Measurements from ENCODE around the gene TRPM1. TPM values are rescaled to one million over a fixed set of nuclear protein-coding genes. Genes with fewer than 3 reads are reported as not detected.

TRPM1 gene
- total RNA-seq = not detected

DNA sequence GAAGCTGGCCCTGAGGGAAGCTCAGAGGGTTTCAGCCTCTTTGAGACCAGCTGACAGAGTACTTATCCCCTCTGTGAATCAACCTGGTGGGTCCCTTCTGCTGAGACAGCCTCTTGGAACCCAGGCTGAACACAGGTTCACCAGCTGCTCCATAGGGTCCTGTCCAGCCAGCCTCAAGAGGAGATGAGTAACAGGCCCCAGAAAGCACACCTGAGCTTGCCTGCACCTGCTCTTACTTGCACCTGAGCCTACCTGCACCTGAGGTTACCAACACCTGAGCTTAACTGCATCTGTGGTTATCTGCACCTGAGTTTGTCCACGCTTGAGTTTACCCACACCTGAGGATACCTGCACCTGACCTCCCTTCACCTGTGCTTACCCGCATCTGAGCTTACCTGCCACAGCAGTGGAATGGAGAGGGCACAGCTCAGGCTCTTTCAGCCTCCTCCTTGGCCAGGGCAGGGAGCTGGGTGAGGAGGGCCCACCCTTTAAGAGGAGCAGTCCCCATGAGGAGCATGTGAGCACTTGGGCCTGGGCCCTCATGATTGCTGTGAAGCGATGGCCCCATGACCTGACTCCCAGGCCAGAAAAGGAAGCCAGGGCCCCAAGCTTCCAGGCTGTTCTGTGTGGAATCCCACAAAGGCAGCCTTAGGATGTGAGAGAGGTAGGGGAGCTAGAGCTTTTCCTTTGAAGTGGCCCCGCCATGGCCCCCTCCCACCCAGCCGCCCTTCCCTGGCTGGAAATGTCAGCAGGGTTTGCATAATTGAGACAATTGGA lies at the start of gene TRPM1:
TRPM1 (minus strand) TSS at position 464 of the 777 bp plus-strand sequence. CDS start 20,370 bp downstream, outside the sequence.
- intact Hi-C loops (cut with DNase I) = no loop called here

DNA sequence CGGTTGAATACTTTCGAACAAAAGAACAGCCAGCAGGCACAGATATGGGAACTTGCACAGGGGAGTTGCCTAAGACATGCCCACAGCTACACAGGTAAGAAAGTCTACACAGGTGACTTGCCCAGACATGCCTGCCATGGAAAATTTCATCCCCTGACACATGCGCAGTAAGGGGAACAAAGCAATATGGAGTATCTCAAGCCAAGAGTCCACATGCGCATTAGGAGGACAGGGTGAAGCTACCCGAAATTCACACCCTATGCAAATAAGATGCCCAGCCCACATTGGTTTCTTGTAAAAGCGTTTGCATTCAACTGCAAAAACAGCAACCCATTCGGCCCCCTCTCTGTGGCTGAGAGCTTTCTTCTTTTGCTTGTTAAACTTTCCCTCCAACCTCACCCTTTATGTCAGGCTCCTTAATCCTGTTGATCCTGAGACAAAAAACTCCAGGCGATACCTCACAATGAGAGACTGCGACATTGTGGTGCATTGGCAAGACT lies 49.3 kb upstream of the TRPM1 start:
- H3K4me3 ChIP-seq = no peak overlapping the region
- H3K9me3 ChIP-seq = no peaks in the 10 kb centered on the region
- no peak overlapping the region for H3K27ac ChIP-seq (replicated peaks in 1 of 4)
- H3K36me3 ChIP-seq = no peaks in the 10 kb centered on the region
- H3K27me3 ChIP-seq = peaks cover 0 to 12% (median 0%) of the 10 kb centered on the region in 4 donors
- H3K4me1 ChIP-seq = no peaks in the 10 kb centered on the region
- no peak for DNase-seq (ENCODE audit: extremely low spot score)
- 78% methylated on average over 9 of the region's 9 CpGs for WGBS
- no peak for TF ChIP-seq POLR2A (IDR thresholded peaks at IDR 0.05; ENCODE audit: low read depth)
- TF ChIP-seq, protein P1, sequence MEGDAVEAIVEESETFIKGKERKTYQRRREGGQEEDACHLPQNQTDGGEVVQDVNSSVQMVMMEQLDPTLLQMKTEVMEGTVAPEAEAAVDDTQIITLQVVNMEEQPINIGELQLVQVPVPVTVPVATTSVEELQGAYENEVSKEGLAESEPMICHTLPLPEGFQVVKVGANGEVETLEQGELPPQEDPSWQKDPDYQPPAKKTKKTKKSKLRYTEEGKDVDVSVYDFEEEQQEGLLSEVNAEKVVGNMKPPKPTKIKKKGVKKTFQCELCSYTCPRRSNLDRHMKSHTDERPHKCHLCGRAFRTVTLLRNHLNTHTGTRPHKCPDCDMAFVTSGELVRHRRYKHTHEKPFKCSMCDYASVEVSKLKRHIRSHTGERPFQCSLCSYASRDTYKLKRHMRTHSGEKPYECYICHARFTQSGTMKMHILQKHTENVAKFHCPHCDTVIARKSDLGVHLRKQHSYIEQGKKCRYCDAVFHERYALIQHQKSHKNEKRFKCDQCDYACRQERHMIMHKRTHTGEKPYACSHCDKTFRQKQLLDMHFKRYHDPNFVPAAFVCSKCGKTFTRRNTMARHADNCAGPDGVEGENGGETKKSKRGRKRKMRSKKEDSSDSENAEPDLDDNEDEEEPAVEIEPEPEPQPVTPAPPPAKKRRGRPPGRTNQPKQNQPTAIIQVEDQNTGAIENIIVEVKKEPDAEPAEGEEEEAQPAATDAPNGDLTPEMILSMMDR (IDR thresholded peaks at IDR 0.05) = no peak
- no peak for TF ChIP-seq EP300 (IDR thresholded peaks at IDR 0.05)
- TF ChIP-seq POLR2AphosphoS5 (IDR thresholded peaks at IDR 0.05) = no peak
- intact Hi-C loops (cut with DNase I) = no loop called here

More for the DNA sequence above, at the start of gene TRPM1:
- no peak for TF ChIP-seq POLR2A (IDR thresholded peaks at IDR 0.05; ENCODE audit: low read depth)
- Histone ChIP-seq H3K4me3 (no peak within 1 kb of the TSS), H3K36me3 (no peaks in the 10 kb centered on the region), H3K27me3 (peaks cover 0 to 6% (median 0%) of the 10 kb centered on the region in 4 donors), H3K9me3 (no peaks in the 10 kb centered on the region), H3K27ac (replicated peaks in 1 of 4) (no peak within 1 kb of the TSS), H3K4me1 (no peaks in the 10 kb centered on the region)
- 90% methylated on average over 3 of the region's 5 CpGs for WGBS
- peak; percentile 70 for DNase-seq (ENCODE audit: extremely low spot score)

DNA sequence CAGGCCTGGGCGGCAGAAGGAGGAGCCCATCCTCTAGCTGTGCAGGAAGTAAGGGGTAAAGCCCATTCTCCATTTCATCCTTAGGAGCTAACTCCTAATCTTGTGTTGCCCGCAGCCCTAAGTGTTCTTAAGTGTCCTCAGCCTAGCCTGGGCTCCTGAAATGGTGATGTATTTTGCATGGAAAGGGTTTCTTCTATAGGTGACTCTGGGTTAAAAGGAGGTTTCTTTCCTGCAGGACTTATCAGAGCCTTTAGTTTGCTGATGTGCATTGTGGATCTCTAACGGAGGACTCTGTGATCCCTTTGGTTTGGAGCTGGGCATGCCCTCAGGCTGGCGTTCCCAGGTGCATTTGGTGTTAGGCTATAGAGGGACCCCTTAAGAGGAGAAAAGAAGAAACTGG lies 48.5 kb upstream of the TRPM1 start:
- no peak overlapping the region for H3K27ac ChIP-seq (replicated peaks in 1 of 4)

DNA sequence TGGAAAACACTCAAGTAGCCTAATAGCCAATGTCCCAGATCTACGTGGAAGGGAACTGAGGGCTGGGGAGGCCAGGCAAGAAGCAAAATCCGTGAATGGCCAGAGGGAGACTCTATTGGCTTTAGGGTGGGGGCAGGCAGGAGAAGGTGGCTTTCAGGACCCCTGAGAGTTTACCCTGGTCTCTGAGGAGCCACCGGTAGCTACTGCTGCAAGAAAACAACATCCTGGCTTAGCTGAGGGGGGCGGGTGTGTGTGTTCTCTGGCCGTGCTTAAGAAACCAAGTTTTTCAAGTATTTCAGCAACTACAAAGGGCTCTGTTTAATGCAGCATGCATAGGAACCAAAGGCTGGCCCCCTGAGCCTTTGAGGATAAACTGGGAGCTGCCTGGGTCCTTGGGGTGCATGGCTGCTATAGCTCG lies 47.6 kb upstream of the TRPM1 start:
- no peak for TF ChIP-seq POLR2AphosphoS5 (IDR thresholded peaks at IDR 0.05)
- TF ChIP-seq POLR2A (IDR thresholded peaks at IDR 0.05; ENCODE audit: low read depth) = no peak
- no peak for TF ChIP-seq EP300 (IDR thresholded peaks at IDR 0.05)
- TF ChIP-seq, protein P1 (IDR thresholded peaks at IDR 0.05) = no peak
- WGBS = 52% methylated on average over 6 of the region's 6 CpGs
- Histone ChIP-seq H3K4me3 (no peak overlapping the region), H3K27ac (replicated peaks in 1 of 4) (no peak overlapping the region), H3K4me1 (no peaks in the 10 kb centered on the region), H3K36me3 (no peaks in the 10 kb centered on the region), H3K27me3 (peaks cover 0 to 10% (median 0%) of the 10 kb centered on the region in 4 donors), H3K9me3 (no peaks in the 10 kb centered on the region)
- intact Hi-C loops (cut with DNase I) = no loop called here
- no peak for DNase-seq (ENCODE audit: extremely low spot score)

More for the DNA sequence above, 48.5 kb upstream of the TRPM1 start:
- Histone ChIP-seq H3K36me3 (no peaks in the 10 kb centered on the region), H3K9me3 (no peaks in the 10 kb centered on the region), H3K4me3 (no peak overlapping the region), H3K4me1 (no peaks in the 10 kb centered on the region), H3K27me3 (peaks cover 0 to 10% (median 0%) of the 10 kb centered on the region in 4 donors)
- no peak for TF ChIP-seq POLR2A (IDR thresholded peaks at IDR 0.05; ENCODE audit: low read depth)
- TF ChIP-seq EP300 (IDR thresholded peaks at IDR 0.05) = no peak
- TF ChIP-seq, protein P1 (IDR thresholded peaks at IDR 0.05) = no peak
- TF ChIP-seq POLR2AphosphoS5 (IDR thresholded peaks at IDR 0.05) = no peak
- no peak for DNase-seq (ENCODE audit: extremely low spot score)
- intact Hi-C loops (cut with DNase I) = no loop called here
- WGBS = 92% methylated on average over 4 of the region's 4 CpGs

DNA sequence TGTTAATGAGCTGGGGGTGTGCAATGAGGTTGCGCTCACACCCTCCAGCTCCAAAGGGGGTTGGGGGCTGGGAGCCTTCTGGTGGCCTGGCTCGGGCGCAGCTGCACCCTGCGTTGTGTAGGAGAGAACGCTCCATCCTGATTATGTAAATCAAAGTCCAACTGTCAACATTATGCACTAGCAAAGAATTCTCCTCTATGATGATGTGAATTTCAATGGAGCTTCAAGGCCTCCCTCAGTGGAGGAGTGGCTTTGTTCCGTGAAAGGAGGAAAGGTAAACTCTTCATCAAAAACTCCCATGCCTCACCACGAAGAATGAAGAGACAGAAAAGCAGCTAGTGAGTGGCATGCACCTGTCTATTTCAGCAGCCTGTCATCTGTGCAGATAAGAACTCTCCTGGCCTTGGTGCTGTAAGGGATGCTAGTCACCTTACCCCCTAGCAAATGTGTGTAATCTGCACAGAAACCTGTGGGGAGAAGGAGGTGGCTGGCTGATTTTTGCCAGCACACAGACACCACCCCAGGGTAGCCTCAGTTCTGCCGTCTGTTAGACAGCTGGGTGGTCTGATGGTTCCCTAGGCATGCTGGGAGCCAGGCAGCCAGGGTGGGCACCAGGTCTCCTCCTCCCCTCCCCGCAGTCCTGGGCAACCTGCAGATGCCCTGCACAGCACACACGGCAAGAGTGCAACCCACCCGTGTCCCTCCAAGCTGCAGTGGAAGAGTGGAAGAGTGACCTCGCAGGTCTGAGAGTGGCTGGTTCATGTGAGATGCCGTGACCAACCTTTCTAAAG lies 47.0 kb upstream of the TRPM1 start:
- Histone ChIP-seq H3K27me3 (peaks cover 0 to 10% (median 0%) of the 10 kb centered on the region in 4 donors), H3K4me1 (no peaks in the 10 kb centered on the region), H3K9me3 (no peaks in the 10 kb centered on the region), H3K27ac (replicated peaks in 1 of 4) (no peak overlapping the region), H3K36me3 (no peaks in the 10 kb centered on the region), H3K4me3 (no peak overlapping the region)
- intact Hi-C loops (cut with DNase I) = no loop called here
- DNase-seq (ENCODE audit: extremely low spot score) = no peak
- WGBS = 48% methylated on average over 11 of the region's 13 CpGs
- TF ChIP-seq, protein P1 (IDR thresholded peaks at IDR 0.05) = no peak
